Omental fat pad (tissue), 4 donors: ENCODE measurements around the gene SLK. TPM values are rescaled to one million over a fixed set of nuclear protein-coding genes. Genes with fewer than 3 reads are reported as not detected.

ENCODE experiments used
- ATAC-seq: fragments of 150-250 bp; one replicate; pipeline ENCODE4 v1.9.1; 2016; ENCODE audit warnings: mild to moderate bottlenecking, moderate library complexity; ENCODE audit not compliant: low FRiP score
- DNase-seq: peaks from one replicate; pipeline ENCODE4 v3.0.0-alpha.2; 2019; ENCODE audit warnings: low spot score
- total RNA-seq, 4 donors: library from RNA; depleted of rRNA; stranded (reverse); fragments of >200 nt; gene quantifications; one replicate each; pipeline ENCODE4 v1.1.0, GENCODE V29; 2016
- TF ChIP-seq, protein P1 (sequence below), 3 donors: fragments of 450-650 bp; IDR thresholded peaks; one replicate each; pipeline ENCODE4 v1.5.1; 2016 to 2017; ENCODE audit warnings: antibody characterized with exemption in 3 of 3, mild to moderate bottlenecking in 3 of 3, moderate library complexity in 2 of 3

The SLK gene
- total RNA-seq, 4 donors from 2014 or later, result 49.0 to 97.0 (median 61.8) TPM

DNA sequence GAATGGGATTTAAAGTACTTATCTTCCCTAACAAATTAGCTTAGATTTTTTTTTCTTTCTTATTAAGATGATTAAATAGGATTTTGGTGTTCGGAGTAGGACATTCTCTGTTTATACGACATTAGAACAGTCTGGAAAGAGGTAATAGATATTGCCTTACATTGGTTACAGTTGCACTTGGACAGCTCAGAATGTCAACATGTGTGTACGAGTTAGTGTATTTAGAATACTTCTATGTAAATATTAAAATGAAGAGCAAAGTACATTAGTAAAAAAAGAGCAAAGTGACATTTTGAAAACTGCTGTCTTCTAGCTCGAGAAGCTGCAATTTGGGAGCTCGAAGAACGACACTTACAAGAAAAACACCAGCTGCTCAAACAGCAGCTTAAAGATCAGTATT lies 51.5 kb downstream of the SLK start:
- TF ChIP-seq, protein P1, sequence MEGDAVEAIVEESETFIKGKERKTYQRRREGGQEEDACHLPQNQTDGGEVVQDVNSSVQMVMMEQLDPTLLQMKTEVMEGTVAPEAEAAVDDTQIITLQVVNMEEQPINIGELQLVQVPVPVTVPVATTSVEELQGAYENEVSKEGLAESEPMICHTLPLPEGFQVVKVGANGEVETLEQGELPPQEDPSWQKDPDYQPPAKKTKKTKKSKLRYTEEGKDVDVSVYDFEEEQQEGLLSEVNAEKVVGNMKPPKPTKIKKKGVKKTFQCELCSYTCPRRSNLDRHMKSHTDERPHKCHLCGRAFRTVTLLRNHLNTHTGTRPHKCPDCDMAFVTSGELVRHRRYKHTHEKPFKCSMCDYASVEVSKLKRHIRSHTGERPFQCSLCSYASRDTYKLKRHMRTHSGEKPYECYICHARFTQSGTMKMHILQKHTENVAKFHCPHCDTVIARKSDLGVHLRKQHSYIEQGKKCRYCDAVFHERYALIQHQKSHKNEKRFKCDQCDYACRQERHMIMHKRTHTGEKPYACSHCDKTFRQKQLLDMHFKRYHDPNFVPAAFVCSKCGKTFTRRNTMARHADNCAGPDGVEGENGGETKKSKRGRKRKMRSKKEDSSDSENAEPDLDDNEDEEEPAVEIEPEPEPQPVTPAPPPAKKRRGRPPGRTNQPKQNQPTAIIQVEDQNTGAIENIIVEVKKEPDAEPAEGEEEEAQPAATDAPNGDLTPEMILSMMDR (IDR thresholded peaks at IDR 0.05), result no peak
- DNase-seq, result no peak
- ATAC-seq, result no peak

DNA sequence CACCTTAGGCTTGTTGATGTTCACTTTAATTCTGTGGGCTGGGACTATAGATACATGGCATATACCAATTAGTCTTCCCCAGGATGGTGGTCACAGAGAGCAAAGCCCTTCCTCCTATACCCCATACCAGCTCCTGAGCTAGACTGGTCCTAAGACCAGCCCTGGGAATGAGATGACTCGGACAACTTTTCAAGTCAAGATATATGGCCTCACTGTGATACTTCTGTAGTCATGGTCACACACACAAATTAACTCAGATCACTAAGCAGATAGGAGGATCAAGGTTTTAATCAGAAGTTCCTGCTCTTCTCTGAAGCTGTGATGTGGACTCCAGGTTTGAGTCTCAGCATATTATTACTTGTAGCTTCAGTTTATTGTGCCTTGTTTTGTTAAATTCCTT lies 53.1 kb downstream of the SLK start:
- ATAC-seq (no peak), DNase-seq (no peak)
- TF ChIP-seq, protein P1 (IDR thresholded peaks at IDR 0.05), result no peak

DNA sequence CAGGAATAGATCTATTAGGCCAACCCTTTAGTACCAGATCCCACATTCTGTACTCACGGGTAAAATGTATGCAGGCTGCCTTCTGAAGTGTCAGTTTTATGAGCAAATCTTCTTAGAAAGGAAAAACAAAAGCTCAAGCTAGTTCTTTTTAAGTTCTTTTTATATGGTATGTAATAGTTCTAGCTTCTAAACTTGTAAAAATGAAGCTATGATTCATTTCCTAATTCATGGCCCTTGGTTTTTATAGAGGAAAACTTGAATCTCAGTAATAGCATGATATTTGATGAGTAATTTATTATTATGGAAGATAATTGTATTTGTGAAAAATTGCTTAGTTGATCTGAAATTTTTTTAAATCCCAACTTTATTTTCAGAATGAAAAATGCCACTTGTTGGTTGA lies 54.3 kb downstream of the SLK start:
- ATAC-seq (no peak), DNase-seq (no peak)
- TF ChIP-seq, protein P1 (IDR thresholded peaks at IDR 0.05), result no peak

DNA sequence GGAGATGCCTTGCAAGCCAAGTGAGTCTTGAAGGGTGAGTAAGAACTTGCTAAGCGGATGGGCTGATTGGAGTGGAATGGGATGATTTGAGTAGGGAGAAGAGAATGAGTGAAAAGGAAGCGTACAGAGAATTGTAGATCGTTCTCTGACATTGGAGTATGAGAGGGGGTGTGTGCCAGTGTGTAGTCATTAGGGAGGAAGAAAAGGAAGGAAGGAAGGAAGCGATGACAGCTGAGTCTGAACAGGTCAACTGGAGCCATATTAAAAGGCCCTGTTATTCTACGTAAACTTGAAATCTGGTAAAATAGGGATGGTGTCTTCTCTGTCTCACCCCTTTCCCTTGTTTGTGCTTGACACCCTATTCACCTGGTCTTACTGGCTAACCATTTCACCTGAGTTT lies 55.1 kb downstream of the SLK start:
- DNase-seq (no peak), ATAC-seq (no peak)
- TF ChIP-seq, protein P1 (IDR thresholded peaks at IDR 0.05), result no peak

DNA sequence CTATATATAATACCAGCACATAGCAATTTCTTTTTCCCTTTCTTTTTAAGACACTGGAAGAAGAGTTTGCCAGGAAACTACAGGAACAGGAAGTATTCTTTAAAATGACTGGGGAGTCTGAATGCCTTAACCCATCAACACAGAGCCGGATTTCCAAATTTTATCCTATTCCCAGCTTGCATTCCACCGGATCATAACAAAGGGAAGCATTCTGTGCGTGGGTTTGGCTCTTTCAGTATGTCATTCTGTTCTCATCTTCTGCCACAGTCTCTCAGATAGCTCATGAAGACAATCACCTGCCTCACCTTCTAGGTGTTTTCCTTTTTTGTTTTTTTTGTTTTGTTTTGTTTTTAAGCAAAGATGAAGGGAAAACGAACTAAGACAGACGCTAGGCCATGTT lies 58.6 kb downstream of the SLK start:
- no peak for DNase-seq
- TF ChIP-seq, protein P1 (IDR thresholded peaks at IDR 0.05), result no peak
- ATAC-seq, result no peak

DNA sequence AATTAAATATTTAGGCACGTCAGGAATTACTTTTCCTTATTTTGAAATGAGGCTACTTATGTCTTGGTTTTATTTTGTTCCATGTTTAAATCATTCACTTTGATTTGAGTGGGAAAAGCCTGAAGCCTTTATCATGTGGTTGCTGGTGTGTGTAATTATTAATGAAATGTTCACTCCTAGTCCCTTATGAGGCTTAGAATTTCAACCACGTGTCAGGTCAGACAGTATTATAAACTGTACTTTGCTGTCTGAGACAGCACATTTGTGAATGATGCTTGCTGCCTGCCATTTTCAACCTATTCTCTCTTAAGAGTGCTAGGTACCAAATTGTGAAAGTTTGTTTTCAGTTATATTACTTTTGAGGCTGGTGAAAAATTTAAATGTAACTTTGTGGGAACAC lies 59.8 kb downstream of the SLK start:
- no peak for DNase-seq
- TF ChIP-seq, protein P1 (IDR thresholded peaks at IDR 0.05), result no peak
- no peak for ATAC-seq

DNA sequence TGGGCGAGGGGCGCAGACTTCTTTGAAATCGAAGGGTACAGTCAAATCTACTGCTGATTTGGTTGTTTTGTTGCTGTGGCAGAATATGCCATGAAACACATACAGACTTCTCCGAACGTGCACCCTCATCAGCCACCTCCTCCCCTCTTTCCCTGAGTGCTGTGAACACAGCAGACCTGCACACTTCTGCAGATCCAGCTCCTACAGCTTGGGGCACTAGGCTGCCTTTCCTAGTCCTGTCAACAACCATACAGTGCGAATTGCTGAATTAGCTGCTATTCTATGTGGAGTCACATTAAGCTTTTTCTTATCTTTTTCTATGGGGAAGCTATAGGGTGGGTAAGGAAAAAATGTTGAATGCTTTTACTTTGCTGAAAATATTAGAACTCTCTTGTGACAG lies 61.2 kb downstream of the SLK start:
- TF ChIP-seq, protein P1 (IDR thresholded peaks at IDR 0.05), result no peak

More for the DNA sequence above, 61.2 kb downstream of the SLK start:
- DNase-seq (no peak), ATAC-seq (no peak)
